Measurements from ENCODE around the gene LYPD4.
"Not testable (repeated sequence)": the region's sequence is repeated elsewhere in the genome, so short reads cannot be mapped to it uniquely, and the experiment has no call there.

Gene LYPD4, protein sequence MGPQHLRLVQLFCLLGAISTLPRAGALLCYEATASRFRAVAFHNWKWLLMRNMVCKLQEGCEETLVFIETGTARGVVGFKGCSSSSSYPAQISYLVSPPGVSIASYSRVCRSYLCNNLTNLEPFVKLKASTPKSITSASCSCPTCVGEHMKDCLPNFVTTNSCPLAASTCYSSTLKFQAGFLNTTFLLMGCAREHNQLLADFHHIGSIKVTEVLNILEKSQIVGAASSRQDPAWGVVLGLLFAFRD

DNA sequence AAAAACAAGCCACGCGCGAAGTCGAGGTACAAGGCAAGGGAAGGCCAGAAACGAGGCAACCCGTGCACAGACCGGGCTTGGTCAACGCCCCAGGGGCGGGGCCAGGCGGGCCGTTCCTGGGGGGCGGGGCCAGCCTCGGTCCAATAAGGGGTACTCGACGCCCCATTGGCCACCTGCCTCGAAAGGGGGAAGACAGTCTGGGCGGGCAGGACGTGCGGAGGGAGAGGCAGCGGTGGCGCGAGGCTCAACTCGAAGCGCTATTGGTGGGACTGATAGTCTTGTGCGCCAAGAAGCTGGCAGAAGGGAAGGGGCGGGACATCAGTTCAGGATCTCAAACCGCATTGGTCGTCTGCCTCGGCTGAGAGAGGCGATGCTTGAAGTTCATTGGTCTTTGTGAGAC, at the start of gene LYPD4:
TSS of gene LYPD4 (minus strand) at position 83 of the 400 bp plus-strand sequence. CDS start 5,398 bp downstream, outside the sequence.
- no peak for DNase-seq

DNA sequence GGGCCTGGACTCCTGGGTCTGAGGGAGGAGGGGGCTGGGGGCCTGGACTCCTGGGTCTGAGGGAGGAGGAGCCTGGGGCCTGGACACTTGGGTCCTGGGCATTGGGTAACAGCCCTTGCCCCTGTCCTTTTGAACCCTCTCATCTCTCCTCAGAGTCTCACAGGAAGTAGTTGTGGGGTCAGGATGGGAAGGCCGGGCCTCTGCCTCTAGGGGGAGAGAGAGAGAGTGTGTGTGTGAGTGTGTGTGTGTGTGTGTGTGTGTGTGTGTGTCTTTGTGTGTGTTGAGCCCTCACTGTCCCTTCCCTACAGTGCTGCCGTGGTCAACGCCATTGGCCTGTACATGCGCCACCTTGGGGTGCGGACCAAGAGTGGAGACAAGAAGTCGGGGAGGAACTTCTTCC, 49.4 kb upstream of the LYPD4 start:
- DNase-seq: peak; percentile 32

DNA sequence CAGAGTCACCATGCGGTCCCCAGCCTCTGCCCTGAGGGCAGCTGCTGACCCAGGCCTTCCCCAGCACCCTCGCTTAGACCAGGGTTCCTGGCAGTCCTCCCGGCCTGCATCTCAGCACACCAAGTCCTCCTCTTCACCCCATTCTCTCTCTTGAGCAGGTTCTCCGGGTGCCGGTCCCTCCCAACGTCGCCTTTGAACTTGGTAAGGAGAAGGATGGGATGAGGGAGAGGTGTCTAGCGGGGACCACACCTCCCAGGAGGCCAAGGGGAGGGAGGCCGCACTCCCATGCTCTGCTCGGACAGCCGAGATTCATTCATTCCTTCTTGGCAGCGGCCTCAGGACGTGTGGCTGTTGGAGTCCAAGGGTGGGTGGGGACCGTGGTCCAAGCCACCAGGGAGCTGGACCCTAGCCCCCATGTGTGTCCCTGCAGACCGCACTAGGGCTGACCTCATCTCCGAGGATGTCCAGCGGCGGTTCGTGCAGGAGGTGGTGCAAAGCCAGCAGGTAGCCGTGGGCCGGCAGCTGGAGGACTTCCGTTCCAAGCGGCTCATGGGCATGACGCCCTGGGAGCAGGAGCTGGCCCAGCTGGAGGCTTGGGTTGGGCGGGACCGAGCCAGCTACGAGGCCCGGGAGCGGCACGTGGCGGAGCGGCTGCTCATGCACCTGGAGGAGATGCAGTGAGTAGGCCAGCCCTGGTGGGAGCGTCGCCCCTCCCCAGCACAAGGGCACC, 47.9 kb upstream of the LYPD4 start:
- DNase-seq: no peak

DNA sequence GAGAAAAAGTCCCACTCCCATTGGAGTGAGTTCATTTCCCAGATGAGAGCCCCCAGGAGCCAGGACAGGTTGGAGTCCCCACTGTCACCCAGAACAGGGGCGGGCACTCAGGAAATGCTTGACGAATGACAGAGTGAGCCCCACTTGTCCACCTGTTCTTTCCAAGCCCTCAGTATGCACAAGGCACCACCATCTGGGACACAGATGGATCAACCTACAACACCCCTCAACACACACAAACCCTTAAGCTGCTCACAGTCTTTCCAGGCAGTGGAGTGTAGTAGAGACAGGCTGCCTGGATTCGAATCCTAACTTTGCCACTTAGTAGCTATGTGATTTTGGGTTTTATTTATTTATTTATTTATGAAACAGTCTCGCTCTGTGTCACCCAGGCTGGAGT, 46.5 kb upstream of the LYPD4 start:
- no peak for DNase-seq

DNA sequence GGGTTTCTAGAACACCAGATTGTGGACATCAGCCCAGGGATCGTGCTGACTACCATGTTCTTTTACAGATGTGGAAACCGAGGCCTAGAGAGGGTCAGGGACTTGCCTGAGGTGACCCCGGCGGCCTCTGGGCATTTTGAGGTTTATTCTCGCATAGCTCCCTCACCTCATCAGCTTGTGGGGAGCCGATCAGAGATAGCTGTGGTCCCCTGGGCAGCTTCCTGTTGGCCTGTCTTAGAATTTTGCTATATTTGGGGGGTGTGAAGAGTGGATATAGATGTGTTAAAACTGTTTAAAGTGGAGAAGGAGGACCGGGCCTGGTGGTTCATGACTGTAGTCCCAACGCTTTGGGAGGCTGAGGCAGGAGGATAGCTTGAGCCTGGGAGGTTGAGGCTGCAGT, 45.4 kb upstream of the LYPD4 start:
- DNase-seq: no peak

DNA sequence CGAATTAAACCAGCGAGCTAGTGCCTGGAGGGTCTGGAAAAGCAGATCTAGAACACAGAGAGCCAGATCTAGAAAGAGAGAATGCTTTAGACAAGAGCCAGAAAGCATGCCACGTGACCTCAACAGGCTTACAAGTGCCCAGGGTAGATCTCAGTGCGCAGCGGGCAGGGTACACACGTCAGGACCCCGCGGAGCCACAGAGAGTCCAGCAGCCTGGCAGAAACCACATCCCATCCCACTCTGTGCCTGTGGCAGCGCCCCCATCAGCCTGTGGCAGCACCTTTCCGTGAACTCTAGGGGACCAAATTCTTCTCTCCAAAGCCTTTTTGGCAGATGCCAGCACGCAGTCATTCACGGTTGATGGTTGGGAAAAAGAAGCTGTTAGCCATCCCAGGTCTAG, 44.4 kb upstream of the LYPD4 start:
- no peak for DNase-seq

DNA sequence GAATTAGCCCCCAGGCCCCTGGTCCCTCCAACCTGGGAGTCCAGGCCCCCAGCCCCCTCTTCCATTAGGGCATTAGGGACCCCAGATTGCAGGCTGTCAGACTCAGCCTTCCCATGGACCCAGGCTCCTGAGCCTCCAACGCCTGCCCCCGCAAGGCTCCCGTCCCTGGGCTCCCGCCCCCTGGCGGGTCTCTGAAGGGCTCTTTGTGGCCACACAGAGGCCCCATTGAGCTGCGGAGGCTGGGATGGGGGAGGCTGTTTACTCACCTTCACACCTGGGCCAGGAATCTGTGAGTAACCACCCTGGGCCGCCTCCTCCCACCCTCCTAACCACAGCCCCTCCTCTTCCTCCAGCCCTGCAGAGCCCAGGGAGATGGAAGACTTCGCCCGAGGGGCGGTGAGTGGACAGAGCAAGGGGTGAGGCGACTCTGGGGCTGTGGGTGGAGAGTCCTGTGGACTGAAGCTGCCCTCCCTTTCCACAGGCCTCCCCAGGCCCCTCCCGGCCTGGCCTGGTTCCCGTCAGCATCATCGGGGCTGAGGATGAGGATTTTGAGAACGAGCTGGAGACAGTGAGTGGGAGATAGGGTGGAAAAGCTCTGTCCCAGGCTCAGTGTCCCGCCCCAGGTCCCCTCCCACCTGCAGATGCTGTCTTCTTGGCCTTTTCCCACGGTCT, 43.4 kb upstream of the LYPD4 start:
- DNase-seq: peak; percentile 99

DNA sequence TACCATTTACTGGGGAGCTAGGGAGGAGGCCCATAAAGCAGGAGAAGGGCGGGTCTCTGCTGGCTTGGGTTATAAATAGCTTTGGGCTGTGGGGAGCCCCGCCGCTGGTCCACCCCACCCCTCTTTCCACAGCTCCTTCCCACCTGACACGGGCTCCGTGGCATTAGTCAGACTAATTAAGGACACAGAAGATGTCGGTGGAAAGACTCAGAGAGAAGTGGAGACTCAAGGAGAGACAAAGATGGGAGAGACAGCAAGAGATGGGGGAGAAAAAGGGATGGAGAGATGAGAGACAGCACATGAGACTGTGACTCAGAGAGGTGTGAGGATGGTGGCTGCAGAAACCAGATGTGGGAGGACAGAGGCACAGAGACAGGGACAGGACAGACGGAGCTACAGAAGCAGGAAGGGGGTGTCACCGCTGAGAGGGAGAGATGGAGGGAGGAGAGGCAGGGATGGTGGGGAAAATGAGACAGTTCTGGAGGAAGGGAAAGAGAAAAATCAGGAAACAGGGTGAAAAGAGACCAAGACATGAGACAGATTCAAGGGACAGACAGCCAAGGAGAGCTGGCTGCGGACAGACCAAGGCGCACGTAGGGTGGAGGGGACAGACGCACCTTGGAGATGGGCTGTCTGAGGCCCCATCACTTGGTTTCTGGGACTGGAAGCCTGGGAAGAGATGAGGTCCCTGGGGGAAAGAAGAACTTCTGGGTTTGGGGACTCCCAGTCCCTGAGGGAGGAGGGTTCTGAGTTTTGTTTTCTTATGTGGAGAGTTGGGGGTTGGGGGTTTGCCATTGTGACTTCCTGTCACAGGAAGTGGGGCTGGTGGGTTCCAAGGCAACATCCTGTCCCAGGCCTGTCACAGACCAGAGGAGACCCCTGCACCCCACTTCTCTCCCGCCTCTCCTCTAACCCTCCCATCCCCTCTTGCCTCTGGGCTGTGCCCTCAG, 42.6 kb upstream of the LYPD4 start:
- no peak for DNase-seq

DNA sequence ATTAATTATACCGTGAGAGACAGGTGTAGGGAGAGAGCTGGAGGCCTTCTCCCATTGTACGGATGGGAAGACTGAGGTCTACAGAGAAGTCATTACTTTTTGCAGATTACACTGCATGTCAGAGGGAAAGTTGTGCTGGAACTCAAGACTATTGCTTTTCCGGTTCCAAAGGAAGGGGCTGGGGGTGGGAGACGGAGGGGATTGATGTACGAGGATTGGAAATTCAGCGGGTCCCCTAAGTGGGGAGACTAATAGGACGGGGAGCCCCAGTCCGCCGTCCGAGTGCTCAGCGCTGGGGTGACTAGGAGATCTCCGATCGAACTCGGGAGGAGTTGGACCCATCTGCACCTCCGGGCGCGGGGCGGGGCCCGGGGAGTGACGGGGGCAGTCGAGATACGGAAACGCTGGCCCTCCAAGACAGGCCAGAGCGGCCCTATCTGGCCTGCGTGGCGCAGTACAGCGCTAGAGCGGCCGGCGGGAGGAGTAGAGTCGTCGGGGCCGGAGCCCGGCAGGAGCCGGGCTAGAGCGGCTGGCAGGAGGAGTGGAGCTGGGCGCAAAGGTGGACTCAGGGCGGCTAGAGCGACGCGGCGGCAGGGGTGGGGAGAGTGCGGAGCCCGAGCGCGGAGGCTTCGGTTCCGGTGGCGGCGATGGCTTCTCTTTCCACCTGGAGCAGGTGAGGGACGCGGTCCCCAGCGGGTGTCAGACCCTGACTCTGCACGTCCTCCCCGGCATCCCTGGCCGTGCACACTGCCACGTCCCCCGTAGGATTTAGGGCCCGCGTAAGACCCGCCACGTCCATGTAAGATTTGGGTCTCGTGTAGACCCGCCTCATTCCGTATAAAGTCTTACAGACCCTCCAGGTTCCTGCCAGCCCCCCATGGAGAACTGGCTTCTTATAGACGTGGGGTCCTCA, 39.6 kb upstream of the LYPD4 start:
- peak; percentile 97 for DNase-seq

DNA sequence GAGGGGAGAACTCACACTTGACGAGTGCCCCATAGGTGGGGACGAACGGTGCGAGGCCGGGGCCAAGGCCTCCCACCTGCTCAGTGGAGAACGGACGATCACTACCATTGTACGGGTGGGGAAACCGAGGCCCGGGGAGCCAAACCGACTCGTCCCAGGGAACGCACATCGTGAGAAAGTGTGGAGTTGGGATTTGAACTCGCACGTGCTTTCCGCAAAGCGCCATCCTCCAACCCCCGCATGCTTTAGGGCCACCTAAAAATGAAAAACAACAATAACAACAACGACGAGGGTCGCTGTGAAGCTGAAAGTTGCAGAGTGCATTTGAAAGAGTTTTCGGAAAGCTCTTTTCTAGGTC, 39.0 kb upstream of the LYPD4 start:
- DNase-seq: no peak

DNA sequence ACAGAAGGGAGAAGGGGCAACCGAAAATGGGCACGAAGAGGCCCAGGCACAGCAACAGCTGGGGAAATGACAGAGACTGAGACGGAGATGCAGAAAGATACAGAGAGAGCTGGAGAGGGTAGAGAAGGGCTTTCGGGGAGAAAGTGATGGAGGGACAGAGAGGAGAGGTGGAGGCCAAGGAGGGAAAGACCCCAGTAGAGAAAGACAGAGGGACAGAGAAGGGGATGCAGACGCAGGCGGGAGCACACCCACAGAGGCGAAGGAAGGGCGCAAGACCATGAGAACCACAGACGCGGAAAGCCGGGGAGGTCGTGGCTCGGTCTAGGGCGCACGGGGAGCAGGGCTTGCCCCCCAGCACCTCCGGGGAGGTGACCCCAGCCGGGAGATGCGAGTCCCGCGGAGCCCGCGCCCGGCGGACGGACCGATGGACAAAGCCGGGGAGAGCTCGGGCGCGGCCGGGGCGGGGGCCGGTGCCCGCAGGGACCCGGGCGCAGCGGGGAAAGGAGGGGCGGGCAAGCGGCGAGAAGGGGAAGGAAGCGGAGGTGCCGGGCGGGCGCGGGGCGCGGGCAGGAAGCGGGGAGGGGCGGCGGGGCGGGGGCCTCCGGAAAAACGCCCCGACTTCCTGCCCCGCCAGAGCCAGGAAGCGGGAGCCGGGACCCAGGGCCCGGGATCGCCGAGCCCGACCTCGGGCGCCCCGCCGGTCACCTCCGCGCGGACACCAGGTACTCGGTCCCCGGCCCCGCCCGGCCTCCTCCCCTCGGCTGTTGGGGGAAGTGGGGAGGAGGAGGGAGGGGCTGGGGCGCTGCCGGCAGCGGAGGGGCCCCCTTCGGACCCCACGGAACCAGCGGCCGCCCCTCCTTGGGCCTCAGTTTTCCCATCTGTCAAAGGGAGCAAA, 38.3 kb upstream of the LYPD4 start, which contains the start of gene ARHGEF1:
TSS of gene ARHGEF1 (plus strand) at position 617 of the 895 bp plus-strand sequence. CDS start 4,899 bp downstream, outside the sequence.
- DNase-seq: no peak

DNA sequence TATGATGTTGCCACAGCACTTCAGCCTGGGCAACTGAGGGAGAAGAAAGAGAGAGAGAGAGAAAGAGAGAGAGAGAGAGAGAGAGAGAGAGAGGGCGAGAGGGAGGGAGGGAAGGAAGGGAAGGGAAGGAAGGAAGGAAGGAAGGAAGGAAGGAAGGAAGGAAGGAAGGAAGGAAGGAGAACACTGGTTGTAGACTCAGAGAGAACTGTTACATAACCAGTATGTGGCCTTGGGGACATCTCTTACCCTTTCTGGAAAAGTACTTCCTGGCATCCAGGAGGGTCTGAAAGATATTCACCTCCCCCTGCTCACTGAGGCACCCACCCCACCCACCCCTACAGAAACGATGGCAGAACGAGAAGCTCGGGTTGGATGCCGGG, 35.8 kb upstream of the LYPD4 start:
- no peak for DNase-seq

DNA sequence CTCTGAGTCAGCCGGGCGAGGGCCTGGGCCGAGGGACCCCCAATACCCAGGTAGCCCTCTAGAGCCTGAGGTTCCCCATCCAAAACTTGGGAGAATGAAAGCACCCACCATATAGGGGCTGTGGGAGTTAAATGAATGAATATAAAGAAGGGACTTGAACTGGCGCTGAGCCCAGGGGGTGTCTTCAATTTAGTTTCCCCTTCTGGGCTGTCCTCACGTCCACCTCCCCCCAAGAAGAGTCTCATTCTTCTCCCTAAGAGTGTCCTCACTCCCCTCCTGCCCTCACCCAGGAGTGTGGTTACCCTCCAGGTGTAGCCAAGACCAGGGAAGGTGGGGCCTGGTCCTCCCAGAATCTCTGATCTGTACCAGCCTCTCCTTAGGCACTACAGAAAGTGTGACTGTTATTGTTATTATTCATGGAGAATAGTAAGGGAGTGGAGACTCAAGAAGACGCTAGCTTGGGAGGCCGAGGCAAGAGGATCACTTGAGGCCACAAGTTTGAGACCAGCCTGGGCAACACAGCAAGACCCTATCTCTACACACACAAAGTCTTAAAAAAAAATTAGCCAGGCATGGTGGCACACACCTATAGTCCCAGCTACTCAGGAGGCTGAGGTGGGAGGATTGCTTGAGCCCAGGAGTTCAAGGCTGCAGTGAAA, 35.3 kb upstream of the LYPD4 start:
- no peak for DNase-seq

DNA sequence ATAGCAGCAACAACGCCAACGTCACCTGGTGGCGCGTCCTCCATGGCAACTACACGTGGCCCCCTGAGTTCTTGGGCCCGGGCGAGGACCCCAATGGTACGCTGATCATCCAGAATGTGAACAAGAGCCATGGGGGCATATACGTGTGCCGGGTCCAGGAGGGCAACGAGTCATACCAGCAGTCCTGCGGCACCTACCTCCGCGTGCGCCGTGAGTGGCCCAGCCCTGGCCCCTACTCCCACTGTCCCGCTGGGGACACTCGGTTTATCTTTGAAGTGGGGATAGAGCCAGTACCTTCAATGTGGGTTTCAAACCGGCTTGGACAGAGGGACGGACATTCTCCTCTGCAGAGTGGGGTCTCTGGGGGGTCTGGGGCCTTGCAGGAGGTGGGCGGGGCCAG, 34.6 kb upstream of the LYPD4 start:
- DNase-seq: no peak

DNA sequence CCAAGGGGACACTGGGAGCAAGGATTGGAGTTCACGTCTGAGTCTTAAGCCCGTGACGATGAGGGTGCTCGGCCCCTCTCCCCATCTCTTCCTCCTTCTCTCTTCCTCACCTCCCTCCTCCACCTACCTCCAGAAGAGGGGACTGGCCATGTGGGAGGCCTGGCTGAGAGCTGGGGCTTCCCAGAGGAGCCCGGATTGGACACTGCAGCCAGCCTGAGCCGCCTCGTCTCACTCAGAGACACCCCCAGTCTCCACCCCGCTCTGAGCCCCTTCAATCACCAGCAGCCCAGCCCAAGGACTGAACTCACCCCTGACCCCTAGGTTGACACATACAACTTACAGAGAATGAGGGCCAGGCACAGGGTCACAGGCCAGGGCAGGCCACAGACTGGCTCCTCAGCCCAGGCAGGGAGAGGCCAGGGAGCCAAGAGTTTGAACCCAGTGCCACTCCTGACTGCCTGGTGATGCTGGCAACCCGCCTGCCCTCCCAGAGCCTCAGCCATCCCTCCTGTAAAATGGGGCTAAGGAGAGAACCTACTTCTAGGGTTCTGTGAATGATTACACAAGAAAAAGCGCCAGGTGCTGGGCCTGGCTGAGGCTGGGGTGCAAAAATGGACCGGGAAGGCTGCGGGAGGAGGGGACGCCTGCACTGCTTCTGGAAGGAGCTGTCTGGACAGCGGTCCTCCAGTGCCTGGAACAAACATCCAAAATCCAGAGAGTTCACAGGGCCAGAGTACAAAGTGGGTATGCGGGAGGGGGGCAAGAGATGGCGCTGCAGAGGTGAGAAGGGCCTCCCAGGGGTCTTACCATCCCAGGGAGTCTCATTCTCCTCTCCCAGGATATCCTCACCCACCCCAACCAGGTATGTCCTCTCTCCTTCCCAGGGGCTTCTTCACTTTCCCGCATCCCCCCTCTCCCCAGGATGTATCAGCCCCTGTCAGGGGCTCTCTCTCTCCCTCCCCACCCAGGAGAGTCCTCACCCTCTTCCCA, 33.7 kb upstream of the LYPD4 start:
- DNase-seq: no peak

DNA sequence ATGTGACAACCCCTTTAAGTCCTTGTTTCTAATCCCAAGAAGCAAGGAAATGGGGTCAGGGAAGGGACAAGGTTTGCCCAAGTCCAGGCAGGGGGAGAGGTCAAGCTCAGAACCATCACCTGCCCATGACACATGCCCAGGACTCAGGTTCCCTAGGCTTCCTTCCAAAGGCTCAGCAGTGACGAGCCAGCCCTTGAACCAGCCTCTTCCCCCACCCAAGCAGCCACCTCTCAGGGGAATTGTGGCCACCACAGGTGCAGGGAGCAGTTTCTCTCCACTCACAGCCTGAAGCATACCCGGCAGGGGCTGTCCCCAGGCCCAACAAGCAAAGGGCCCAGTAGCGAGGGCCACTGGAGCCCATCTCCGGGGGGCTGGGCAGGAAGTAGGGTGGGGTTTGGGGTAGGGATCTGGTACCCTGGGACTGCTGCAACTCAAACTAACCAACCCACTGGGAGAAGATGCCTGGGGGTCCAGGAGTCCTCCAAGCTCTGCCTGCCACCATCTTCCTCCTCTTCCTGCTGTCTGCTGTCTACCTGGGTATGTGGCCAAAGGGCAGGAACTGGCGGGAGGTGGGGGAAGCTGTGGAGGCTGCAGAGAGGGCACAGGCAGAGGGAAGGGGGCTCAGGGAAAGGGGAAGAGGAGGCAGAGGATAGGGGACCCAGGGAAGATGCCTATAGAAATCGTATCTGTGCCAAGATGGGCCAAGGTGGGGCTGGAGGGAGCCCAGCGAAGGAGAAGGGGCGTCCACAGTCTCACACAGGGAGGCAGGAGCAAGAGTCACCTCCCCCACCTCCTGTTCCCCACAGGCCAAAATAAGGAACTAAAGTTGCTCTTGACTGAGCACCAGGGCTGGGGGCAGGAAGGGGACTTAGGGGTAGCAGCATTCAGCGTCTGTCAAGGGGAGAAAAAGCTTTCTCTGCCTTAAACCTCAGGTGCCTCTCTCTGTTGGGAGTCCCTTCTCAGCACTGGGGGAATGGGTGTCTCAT, 32.7 kb upstream of the LYPD4 start, which contains the start of gene CD79A:
TSS of gene CD79A (plus strand) at position 433 of the 986 bp plus-strand sequence. CDS start at position 459, 26 bp downstream.
- no peak for DNase-seq

DNA sequence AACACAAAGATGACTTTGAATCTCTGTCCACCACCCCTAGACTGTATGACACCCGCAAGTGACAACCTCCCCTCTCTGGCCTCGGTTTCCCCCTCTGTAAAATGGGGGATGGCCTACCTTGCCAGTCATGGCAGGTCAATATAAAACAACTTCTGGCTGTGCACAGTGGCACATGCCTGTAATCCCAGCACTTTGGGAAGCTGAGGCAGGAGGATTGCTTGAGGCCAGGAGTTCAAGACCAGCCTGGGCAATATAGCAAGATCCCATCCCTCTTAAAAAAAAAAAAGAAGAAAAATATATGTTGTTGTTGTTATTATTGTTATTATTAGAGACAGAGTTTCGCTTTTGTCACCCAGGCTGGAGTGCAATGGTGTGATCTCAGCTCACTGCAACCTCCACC, 31.5 kb upstream of the LYPD4 start:
- not testable (repeated sequence) for DNase-seq

Measured in NCI-H226 (cell line).